Measurements from ENCODE around the gene RAB15.
A peak's percentile ranks its signal among the peaks of the same experiment; 100 is the strongest.

The RAB15 gene

DNA sequence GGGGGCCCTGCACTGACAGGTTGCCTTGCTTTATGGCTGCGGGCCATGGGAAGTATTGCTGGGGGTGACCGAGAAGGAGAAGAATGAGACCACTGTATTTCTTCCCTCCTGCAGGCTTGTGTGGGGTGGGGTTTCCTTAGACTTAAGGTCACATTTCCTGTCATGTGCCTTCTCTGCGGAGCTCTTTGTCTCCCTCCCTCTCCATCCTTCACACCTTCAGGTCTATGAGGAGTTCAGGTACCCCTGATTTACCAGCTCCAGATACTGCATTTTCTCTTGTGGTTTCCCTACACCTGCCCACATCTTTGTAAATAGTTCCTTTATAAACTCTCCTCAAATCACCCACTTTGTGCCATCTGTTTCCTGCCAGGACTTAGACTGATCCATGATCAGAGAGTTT lies 18.2 kb upstream of the RAB15 start:
- DNase-seq (ENCODE audit: low read depth): no peak

DNA sequence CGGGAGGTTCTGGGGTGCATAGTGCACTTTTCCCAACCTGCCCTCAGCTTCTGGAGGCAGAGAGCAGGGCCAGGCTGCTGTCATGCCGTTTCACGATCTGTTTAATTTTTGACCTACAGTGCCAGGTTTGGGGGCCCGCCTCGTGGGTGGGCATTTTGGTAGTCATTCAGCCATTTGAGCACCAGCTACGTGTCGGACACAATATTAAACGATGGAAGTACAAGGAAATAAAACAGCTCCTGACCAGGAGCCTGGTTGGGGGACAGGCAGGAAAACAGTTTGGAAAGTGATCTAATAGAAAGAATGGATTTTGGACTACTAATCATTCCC lies 15.3 kb upstream of the RAB15 start:
- no peak for DNase-seq (ENCODE audit: low read depth)

DNA sequence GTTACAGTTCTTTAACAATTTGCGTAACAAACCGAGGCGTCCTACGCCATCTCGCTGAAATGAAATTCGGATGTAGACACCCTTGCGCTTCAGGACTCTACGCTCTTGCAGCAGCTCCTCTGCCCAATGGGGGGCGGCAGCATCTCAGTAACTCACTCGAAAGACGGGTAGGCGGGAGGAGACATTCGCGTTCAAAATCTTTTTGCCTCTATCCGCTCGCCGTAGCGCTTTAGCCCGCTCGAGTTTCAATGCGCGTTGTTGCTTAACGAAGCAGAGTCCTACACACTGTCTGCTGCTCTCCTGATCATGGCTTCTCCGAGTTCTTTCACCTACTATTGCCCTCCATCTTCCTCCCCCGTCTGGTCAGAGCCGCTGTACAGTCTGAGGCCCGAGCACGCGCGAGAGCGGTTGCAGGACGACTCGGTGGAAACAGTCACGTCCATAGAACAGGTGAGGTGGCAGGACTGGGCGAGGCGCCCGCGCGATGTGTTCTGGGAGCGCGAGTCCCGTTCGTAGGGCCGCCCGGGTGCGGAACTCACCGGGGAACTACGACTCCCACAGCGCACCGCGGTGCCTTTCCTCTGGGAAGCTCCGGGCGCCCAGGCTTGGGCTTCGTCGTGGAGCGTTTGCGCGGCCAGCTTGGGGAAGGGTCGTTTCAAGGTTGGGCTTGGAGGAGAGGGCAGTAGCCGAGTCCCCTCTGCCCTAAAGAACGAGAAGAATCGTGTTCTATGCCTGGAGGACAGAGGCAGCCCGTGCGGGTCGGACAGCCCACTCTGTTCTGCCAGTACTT lies 14.7 kb upstream of the RAB15 start, which contains the start of gene FNTB:
TSS of gene FNTB (plus strand) at position 248 of the 790 bp plus-strand sequence. CDS start at position 307, 59 bp downstream.
- peak; percentile 91 for DNase-seq (ENCODE audit: low read depth)

DNA sequence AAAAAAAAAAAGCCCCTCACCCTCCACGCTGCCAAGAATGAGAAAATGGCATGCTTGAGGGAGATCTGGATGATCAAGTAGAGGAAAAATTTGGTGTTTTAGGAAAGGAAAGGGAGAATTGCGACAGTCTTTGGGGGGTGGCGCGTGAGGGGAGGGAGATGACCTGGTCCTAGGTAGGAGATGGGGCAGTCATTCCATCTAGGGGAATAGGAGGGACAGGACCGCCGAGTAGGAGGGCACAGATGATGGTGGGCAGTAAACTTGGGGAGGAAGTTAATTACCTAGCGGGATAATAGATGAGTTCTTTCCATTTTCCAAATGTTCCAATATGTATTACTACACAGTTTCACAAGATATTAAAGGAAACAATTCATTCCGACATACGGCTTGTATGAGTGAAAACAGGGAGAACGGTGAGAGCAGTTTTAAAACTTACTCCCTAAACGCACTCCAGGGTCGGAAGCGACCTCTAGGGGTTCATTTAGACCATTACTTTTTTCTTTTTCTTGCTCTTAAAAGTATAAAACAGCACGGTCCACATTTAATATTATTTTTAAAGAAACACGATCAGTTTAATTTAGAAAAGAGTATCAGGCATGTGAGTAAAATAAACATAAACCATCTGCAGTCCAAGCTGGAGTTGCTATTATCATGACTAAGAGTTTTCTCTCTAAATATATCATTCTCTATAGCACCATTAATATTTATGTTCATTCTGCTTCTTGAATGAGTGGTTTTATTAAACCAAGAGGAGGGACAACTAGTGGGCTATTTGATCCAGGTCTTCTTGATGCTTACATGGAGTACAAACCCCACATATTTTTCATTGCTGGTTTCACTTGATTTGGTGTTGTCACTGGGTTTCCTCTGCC lies 11.5 kb upstream of the RAB15 start:
- no peak for DNase-seq (ENCODE audit: low read depth)

DNA sequence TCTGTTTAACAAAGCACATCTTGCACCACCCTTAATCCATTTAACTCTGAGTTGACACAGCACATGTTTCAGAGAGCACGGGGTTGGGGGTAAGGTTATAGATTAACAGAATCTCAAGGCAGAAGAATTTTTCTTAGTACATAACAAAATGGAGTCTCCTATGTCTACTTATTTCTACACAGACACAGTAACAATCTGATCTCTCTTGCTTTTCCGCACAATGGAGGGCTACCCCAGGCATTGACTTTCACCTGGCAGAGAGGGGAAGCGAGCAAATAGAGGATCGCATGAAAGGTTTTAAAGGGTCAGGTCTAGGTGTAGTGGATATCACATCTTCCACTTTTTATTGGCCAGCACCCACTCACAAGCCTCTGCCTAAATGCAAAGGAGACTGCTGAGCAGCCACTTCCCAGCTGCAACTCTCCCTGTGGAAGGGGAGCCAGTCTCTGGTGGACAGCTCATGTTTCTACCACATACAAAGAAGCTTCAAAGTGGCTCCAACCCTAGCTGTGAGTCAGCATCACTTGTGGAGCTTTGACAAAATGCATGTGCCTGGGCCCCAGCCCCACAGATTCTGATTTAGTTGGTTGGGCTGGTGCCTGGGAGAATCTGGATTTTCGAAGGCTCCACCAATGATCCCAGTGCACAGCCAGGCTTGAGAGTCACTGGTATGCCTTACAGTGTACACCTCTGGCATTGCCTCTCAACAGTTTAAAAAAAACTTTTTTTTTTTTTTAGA lies 7.4 kb upstream of the RAB15 start:
- no peak for DNase-seq (ENCODE audit: low read depth)

DNA sequence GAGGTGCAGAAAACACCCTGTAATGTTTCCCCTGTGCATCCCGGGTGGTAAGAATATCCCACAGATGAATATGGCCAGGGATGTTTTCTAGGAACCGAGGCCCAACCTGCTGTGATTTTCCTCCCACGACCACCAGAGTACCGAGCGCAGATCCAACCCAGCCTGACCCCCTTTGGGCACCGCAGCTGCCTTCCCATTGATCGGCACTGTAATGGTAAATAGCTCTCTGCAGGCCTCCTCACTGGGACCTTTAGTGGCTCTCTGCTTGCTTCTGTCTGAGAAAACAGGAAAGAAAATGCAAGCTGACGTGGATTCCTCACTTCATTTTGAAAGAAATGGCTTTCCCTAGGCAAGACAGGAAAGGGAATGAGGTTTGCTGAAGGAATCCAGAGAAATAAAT lies 2.4 kb upstream of the RAB15 start:
- no peak for DNase-seq (ENCODE audit: low read depth)

DNA sequence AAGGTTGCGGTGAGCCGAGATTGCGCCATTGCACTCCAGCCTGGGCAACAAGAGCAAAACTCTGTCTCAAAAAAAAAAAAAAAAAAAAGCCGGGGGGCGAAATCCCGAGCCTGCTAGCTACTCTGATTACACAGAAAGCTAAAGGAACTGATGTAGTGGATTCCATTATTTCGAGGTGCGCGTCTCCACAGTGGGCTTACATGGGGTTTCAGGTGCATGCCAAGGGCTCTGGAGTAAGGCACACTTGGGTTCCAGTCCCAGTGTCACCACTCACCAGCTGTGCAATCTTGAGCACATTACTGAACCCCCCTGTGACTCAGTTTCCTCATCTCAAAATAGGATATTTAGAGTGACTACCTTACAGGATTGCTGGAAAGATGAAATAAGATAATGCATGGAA lies 1.7 kb upstream of the RAB15 start:
- DNase-seq (ENCODE audit: low read depth): no peak

DNA sequence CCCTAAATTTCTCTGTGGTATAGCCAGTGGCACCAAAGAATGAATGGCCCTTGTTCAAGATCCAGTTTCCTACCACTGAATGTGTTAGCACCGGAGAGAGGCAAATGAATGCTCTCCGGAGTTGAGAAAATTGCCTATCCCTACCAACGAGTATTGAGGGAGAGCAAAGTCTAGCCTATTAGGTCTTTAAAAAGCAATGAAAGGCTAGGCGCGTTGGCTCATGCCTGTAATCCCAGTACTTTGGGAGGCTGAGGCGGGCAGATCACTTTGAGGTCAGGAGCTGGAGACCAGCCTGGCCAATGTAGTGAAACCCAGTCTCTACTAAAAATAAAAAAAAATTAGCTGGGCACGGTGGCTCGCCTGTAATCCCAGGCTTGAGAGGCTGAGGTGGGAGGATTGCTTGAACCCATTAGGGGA lies 898 bp upstream of the RAB15 start:
- no peak for DNase-seq (ENCODE audit: low read depth)

DNA sequence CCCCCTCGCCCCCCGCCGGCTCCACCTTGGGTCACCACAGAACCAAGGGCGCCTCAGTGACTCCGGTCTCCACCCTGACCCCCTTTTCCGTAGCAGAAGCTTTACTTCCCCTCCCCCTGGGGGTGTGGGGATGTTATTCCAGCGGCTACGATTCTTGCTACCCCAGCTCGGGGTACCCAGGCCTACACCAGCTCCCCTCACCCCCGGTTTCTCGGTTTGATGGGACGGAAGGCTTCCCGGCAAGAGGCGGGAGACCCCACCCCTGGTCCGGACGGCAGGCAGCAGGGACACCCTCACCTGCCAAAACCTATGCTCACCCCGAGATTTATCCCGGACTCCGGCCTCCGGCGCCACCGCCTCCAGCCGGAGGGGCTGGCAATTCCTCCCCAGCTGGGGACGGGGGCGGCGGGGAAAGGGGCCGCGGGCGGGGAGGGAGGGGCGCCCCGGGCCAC lies 619 bp downstream of the RAB15 start:
- no peak for DNase-seq (ENCODE audit: low read depth)

DNA sequence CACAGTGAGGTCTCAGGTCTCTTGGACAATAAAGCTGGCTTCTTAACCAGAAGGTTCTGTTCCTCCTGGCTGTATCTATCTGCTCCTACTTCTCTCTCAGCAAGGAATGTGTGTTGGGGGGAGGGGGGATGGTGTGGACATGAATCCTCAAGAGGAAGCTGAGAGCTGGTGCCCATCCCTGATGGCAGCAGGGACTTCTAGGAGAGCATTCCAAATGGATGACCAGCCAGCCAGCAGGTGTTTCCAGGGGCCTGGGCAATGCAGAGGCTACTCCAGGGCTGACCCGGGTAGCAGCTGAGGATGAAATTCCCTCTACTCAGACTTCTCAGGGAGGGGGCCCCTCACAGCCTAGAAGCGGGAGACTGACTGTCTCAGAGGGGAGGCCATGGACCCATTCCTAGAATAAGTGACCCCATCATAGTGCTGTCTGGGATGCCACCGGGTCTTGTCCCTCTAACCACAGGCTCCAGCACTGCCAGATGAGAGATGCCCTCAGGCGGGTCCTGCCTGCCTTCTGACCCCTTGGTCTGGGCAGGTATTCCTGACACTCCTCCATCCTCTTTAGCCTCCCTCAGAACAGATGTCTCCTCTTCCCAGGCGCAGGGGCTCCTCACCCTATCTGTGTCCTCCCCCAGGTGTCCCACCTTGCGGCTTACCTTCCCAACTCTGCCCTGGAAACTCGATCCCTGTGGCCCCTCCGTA lies 1.2 kb downstream of the RAB15 start:
- DNase-seq (ENCODE audit: low read depth): no peak

DNA sequence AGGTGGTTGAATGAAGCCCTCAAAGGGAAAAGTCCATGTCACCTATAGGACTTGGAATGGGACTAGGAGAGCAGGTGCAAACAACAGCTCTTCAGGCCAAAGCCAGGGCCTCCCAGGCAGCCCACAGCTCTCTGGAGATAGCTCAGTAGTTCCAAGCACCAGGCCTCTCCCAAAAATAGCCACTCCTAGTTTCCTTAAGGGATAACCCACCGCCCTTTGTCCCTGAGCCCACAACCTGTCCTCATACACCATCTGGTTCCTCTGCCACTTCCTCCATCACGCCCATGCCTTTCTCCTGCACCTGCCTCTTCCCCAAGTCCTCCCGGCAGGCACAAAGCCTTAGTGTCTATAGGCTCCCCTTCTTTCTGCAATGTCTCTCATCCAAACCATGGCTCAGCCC lies 2.1 kb downstream of the RAB15 start:
- DNase-seq (ENCODE audit: low read depth): no peak

DNA sequence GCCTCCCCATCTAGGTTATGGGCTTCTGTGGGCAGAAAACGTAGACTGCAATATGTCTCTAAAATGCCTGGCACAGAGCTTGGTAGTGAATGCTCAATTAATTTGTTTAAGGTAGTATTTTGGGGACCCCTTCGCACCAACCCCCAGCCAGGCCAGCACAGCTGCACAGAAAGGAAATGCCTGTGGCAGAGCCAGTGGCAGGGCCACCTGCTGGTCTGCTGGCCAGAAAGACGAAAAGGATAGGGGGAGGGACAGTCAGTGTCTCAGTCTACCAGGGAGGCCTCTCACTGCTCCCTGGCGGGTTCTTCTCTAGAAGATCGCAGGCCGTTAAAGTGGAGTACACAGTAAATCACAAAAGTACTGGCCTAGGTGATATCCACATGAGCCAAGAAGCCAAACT lies 3.5 kb downstream of the RAB15 start:
- no peak for DNase-seq (ENCODE audit: low read depth)

DNA sequence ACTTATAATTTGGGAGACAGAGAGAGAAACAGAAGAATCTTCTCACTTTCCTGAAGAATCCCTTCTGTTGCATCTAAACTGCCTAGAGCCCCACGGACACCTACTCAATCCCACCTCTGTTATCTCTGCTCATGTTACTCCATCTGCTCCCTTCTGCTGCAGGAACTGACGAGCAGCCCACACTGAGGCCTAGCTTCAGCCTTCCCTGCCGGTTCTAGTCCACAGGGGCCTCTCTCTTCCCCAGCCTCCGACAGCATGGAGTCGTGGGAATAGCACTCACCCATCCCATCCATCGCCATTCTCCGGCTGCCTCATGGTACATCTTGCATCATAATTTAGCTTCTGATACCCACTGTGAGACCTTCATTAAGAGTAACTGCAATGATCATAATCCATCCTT lies 4.0 kb downstream of the RAB15 start:
- DNase-seq (ENCODE audit: low read depth): no peak

DNA sequence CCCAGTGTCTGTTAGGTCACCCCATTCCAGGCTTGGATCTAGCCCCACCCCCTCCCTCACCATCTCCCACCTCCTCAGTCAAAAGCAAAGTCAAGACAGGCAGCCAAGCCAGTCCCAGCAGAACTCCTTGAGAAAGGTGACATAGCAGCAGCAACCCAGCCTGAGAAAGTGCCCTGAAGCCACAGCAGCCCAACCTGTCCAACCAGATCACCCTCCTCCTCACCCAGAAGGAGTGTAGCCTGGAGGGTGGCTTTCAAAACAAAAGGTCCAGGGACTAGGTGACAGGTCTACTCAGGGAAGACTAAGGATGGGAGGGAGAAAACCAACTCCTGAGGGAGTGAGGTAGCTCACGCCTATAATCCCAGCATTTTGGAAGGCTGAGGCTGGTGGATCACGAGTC lies 5.2 kb downstream of the RAB15 start:
- no peak for DNase-seq (ENCODE audit: low read depth)

DNA sequence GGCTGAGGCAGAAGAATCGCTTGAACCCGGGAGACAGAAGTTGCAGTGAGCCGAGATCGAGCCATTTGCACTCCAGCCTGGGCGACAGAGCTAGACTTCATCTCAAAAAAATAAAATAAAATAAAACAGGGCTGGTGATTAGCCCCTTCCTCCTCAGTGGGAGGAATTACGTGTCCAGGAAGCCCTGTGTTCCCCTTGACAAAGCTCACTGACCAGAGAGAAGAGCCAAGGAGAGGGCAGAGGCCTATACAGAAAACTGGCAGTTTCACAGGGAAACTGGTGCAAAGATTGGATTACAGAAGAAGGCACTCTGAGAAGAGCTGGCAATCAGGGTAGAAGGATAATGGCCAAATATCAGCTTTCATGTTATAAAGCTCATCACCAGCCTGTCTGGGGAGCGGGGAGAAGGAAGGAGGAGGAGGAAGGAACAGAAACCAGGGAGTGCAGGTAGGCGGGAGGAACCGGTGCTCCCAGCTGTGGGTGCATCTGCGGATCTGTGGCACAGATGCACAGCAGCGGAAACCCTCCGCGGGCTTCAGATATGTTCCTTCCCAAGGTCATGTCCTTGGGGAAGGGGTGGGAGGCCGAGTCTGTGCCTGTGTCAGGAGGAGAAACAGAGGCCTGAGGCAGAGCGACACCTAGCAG lies 6.7 kb downstream of the RAB15 start:
- DNase-seq (ENCODE audit: low read depth): no peak

DNA sequence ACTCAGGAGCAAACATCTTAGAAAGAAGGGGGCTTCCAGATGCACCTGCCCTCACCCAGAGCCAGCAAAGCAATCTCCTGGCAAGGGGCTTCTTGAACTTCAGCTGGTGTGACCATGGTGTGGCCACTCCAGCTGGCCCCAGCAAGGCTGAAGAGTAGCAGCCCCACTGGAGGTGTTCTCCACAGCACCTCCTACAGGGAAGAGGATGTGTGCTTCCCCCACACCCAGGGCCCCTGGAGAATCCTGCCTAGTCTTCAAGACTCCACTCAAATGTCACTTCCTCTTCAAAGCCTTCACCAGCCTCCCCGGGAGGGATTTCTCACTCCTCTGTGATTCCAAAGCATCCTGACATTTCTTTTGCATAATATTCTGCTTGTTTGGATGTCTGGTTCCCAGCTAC lies 8.5 kb downstream of the RAB15 start:
- DNase-seq (ENCODE audit: low read depth): no peak

DNA sequence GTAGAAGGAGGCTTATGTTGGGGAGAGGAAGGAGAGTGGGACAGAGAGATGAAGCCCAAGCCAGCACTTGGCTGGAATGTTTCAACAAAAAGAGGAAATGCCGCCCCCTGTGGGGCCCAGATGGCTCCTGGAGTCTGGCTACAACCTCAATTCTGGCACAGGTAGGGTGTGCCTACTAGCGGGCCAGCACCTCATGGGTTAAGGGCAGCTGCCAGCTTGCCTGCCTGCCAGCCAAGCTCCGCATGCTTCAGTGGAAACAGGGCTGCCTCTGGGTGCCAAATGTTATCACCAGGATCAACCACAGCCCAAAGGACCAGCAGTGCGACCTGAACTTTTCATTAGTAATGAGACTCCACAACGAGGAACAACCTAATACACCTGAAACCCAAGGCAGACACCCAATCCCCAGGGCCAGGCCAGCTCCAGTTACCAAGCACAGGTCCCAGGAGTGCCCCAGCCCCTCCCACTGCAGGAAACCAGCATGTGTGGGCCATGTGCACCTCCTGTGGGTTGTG lies 11.3 kb downstream of the RAB15 start:
- DNase-seq (ENCODE audit: low read depth): no peak

DNA sequence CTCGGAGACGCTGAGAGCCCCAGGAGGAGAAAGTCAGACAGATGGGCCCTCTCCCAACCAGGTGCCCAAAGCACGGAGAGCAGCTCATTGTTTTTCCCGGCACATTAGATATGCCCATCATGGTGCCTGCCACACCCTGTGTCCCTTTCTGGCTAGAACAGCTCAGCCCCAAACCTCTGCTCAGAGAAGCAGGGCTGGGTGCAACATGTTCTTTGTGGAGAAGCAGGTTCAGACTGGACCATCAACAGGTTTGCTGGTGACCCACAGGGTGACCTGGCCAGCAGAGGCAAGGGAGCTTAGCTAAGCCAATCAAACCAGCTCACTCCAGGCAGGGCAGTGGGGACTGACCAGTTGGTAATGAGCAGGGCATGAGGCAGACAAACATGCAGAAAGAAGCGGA lies 13.4 kb downstream of the RAB15 start:
- no peak for DNase-seq (ENCODE audit: low read depth)

DNA sequence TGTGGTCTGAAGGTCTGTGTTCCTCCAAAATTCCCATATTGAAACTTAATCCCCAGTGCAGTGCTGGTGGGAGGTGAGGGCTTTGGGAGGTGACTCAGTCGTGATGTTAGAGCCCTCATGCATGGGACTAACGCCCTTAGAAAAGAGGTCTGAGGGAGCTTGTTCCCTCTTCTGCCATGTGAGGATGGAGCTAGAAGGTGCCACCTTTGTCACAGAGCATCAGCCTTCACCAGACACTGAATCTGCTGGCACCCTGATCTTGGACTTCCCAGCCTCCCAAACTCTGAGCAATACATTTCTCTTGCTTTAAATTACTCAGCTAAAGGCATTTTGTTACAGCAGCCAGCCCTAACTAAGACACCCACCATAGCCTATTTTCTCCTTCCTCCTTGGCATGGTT lies 13.9 kb downstream of the RAB15 start:
- no peak for DNase-seq (ENCODE audit: low read depth)

DNA sequence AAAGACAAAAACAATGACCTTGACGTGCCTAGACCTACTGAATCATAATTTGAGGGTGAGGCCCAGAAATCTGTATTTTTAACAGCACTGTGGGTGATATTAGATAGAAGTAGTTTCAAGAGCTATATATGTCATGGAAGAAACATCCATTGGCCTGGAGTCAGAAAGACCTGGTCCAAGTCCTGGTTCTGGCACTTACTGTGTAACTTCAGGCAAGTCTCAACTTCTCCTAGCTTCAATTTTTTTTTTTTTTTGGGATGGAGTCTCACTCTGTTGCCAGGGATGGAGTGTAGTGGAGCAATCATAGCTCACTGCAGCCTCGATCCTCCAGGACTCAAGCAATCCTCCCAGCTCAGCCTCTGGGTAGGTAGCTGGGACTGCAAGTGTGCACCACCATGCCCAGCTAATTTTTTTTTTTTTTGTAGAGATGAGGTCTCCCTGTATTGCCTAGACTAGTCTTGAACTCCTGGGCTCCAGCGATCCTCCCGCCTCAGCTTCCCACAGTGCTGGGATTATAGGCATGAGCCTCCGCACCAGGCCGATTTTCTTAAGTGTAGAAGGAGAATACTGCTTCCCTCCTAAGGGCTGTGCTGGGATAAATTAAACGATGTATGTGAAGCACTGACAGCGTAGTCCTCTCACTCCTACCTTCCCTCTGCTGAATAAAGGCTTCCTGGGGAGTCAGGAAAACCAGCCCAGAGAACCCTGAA lies 15.3 kb downstream of the RAB15 start:
- no peak for DNase-seq (ENCODE audit: low read depth)

DNA sequence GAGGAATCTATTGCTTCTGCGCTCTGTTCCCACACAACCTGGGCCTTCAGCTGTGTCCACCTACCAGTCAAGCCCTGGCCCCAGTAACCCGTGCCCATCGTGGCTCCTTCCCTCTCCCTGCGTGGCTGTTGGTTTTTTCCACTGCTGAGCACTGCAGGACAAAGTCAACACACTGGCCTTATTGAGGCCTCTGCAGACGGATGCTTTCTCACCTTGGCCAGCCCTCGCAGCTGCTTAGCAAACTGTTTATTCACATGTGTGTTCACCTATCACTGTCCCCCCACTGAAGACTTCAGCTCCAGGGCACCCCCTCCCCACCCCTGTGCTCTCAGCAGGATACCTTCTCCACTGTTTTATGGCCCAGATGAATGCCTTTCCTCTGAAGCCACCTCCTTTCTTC lies 16.8 kb downstream of the RAB15 start:
- no peak for DNase-seq (ENCODE audit: low read depth)

Data from GM04504 (cell line).